OCI-LY1 (cell line): ENCODE data around the gene SEC61A2.

Experiments used
- EZH2 ChIP-seq: fragments of 200-600 bp; sonication (generic), shearing (Covaris generic); IDR thresholded peaks from 2 replicates; pipeline ENCODE4 v1.8.0; 2017; ENCODE audit warnings: borderline replicate concordance, mixed run types, mild to moderate bottlenecking, antibody characterized with exemption, low read length, moderate library complexity, mixed read lengths
- TF ChIP-seq, protein P1 (sequence below): fragments of 200-600 bp; sonication (generic), shearing (Covaris generic); IDR thresholded peaks from 2 replicates; pipeline ENCODE4 v1.5.1; 2017; ENCODE audit warnings: mild to moderate bottlenecking, antibody characterized with exemption, low read length, moderate library complexity, mixed read lengths

DNA sequence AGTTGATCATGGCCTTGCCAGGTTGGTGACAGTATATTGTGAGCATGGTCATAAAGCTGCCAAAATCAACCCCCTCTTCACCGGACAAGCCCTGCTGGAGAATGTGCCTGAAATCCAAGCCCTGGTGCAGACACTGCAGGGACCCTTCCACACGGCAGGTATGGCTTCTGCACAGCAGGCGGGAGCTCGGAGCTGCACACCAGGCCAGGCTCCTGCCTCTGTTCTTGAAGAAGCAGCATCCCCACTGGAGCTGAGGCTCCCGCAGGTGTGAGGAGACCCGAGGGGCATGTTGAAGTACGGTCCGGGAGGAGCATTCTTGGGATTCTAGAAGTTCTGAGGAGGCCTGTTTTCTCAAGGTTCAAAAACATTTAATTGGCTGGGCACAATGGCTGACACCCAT is 48.0 kb upstream of the SEC61A2 start:
- TF ChIP-seq, protein P1, sequence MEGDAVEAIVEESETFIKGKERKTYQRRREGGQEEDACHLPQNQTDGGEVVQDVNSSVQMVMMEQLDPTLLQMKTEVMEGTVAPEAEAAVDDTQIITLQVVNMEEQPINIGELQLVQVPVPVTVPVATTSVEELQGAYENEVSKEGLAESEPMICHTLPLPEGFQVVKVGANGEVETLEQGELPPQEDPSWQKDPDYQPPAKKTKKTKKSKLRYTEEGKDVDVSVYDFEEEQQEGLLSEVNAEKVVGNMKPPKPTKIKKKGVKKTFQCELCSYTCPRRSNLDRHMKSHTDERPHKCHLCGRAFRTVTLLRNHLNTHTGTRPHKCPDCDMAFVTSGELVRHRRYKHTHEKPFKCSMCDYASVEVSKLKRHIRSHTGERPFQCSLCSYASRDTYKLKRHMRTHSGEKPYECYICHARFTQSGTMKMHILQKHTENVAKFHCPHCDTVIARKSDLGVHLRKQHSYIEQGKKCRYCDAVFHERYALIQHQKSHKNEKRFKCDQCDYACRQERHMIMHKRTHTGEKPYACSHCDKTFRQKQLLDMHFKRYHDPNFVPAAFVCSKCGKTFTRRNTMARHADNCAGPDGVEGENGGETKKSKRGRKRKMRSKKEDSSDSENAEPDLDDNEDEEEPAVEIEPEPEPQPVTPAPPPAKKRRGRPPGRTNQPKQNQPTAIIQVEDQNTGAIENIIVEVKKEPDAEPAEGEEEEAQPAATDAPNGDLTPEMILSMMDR = no peak
- TF ChIP-seq EZH2 = no peak
